Stimulated activated memory B cell treated with anti-CD40 and anti-IgM and Interleukin-4, amounts not matched to agents 10 μg/mL and 1 μg/mL and 100 μg/mL, for 72 hours (primary cell): ENCODE results near the gene BMS1.
"Not testable (repeated sequence)": the region's sequence is repeated elsewhere in the genome, so short reads cannot be mapped to it uniquely, and the experiment has no call there.

Source experiments
- ATAC-seq: fragments of 150-1000 bp; cut with Tn5 transposase; 2 replicates; pipeline ENCODE4 v1.10.0; 2021
- H3K27ac Mint-ChIP-seq: one replicate; pipeline ENCODE4 v1.8.0; 2022; ENCODE audit warnings: mild to moderate bottlenecking, mixed read lengths
- H3K27me3 Mint-ChIP-seq: one replicate; pipeline ENCODE4 v1.8.0; 2022; ENCODE audit warnings: mixed read lengths
- H3K36me3 Mint-ChIP-seq: one replicate; pipeline ENCODE4 v1.8.0; 2022; ENCODE audit warnings: mixed read lengths
- H3K4me1 Mint-ChIP-seq: one replicate; pipeline ENCODE4 v1.8.0; 2022; ENCODE audit warnings: mixed read lengths
- H3K4me3 Mint-ChIP-seq: one replicate; pipeline ENCODE4 v1.8.0; 2022; ENCODE audit warnings: mild to moderate bottlenecking, moderate library complexity, mixed read lengths
- H3K9me3 Mint-ChIP-seq: one replicate; pipeline ENCODE4 v1.8.0; 2022; ENCODE audit warnings: mixed read lengths

Gene BMS1

DNA sequence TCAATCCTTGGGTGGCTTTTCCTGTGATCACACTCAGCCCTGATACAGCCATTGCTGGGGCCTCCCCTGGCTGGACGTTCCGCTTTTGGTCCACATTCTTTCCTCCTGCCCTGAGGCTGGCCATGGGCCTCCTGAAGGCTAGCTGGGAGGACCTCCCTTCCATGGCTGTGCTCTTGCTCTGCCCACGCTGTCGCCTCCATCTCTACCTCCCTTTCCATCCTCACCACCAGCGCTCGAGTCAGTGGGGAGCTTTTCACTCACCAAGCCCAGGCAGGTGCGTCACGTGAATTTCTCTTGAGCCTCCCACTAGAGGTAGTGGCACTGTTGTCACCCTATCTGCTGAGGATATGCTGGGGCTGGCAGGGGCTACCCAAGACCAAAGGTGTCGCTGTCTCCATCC lies 85.9 kb downstream of the BMS1 start:
- Mint-ChIP-seq H3K9me3 (no peaks in the 10 kb centered on the region), H3K27ac (no peak overlapping the region), H3K4me1 (no peaks in the 10 kb centered on the region), H3K4me3 (no peak overlapping the region), H3K36me3 (no peaks in the 10 kb centered on the region), H3K27me3 (peaks cover 35% of the 10 kb centered on the region)
- no peak for ATAC-seq

DNA sequence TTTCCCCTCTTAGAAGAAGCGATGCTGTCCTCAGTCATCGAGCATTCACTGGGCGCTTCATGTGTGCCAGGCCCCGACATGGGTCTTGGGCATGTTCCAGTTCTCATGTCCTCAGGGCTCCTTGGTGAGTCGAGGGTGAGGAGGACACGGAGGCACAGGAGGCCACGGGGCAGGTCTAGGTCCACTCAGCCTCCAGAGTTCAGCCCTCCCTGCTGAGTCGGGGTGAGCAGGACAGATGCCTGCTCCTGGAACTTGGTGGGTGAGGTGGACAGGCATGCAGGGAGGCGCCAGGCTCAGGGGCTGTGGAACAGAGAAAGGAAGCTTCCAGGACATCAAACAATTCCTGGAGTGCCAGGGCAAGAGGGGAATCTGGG lies 87.4 kb downstream of the BMS1 start:
- no peaks in the 10 kb centered on the region for H3K36me3 Mint-ChIP-seq
- peaks cover 22% of the 10 kb centered on the region for H3K27me3 Mint-ChIP-seq
- no peaks in the 10 kb centered on the region for H3K9me3 Mint-ChIP-seq
- H3K4me1 Mint-ChIP-seq: no peaks in the 10 kb centered on the region
- no peak for ATAC-seq
- no peak overlapping the region for H3K4me3 Mint-ChIP-seq
- H3K27ac Mint-ChIP-seq: no peak overlapping the region

DNA sequence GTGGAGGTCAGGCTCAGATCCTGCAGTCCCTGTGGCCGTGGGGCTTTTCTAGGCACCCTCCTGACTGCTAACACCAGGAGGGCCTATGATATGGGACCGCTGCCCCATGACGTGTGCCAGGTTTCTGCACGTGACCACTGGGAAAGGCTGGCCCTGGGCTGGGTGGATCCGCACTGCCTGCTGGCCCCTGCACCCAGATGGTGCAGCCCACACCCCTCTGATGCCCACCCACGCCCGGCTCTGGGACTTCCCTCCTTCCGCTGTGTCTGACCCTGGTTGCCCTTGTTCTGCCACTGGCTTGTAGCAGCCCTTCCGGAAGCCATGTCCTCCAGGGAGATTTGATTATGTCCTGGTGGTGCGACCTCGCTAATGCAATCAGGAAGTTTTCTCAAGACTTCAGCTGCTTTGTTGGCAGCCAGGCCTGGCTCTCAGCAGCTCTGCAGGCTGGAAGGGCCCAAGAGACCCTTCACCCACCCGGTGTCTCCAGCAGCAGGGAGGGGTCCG lies 88.6 kb downstream of the BMS1 start:
- peaks cover 14% of the 10 kb centered on the region for H3K27me3 Mint-ChIP-seq
- H3K36me3 Mint-ChIP-seq, H3K9me3 Mint-ChIP-seq, ATAC-seq, H3K4me1 Mint-ChIP-seq, H3K27ac Mint-ChIP-seq, H3K4me3 Mint-ChIP-seq: not testable (repeated sequence)

DNA sequence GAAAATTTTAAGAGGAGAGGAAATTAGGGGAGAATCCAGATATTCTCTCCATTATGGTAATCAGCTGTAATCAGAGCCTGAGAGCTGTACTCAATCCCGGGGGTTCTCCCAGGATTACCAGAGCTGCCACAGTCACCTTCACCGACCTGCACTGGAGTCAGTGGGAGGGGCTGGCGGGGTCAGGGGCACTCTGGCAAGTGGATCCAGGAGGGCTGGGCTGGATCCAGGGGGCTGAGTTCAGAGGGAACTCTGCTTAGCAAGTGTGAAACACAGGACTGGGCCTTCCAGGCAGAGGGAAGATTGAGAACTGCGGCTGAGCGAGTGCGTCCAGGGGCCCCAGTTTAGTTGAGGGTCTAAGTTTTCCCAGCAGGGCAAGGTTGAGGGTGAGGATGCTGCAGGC lies 89.2 kb downstream of the BMS1 start:
- H3K27me3 Mint-ChIP-seq: peaks cover 11% of the 10 kb centered on the region
- H3K9me3 Mint-ChIP-seq: no peaks in the 10 kb centered on the region
- H3K36me3 Mint-ChIP-seq: no peaks in the 10 kb centered on the region
- H3K4me1 Mint-ChIP-seq: no peaks in the 10 kb centered on the region
- no peak overlapping the region for H3K27ac Mint-ChIP-seq
- H3K4me3 Mint-ChIP-seq: no peak overlapping the region
- ATAC-seq: no peak

DNA sequence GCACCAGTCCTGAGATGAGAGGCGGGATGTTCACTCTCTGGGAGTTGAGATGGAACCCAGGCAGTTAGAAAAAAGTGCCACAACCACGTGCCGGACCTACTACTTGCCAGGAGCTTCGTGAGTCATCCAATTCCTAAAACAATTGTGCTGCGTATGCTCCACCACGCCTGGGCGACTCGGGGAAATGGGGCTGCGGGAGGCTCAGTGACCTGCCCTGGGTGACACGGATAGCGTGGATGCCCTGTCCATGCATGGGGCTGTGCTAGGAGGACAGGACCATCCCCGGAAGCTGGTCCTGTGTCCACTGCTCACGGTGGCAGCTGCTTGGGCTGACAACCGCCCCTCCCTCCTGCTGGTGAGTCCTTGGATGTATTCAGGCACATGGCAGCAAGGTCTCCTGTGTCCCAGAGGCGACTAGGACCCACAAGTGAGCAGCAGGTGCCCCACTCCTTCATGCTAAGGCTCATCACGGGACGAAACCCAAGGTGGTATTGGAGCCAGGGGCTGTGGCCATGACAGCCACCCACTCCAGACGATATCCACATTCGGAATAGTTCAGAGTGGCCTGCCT lies 90.4 kb downstream of the BMS1 start:
- Mint-ChIP-seq H3K27ac (no peak overlapping the region), H3K4me3 (no peak overlapping the region), H3K27me3 (no peaks in the 10 kb centered on the region), H3K36me3 (no peaks in the 10 kb centered on the region), H3K9me3 (no peaks in the 10 kb centered on the region), H3K4me1 (no peaks in the 10 kb centered on the region)
- ATAC-seq: no peak

DNA sequence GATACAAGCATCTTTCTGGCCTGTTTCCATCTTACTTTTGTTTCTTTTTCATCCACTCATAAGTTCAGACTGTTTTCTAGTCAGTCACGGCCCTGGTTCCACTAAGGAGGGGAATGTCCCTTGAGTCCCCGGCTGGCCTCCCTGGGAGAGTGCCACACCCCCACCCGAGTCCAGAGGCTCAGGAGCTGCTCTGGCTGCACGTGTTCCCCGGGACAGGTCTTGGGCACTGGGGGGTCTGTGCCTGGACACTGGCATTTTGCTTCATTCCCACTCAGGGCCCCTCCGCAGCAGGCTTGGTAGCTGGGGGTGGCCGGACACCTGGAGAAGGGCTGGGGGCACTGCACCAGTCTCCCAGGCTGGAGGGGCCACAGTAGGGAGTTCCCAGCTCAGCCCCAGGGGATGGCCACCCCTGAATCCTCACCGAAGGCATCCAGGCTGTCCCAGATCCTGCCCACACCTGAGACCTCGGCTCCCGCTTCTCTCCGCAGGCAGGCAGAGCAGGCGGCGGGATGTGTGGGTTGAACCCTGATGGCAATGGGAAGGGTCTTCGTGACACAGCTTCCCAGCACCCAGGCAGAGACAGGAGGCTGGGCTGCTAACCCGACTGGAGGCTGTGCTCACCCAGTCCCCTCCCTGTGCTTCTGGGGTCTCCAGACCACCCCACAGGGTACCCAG lies 92.3 kb downstream of the BMS1 start:
- H3K27me3 Mint-ChIP-seq: no peaks in the 10 kb centered on the region
- no peaks in the 10 kb centered on the region for H3K4me1 Mint-ChIP-seq
- H3K4me3 Mint-ChIP-seq: no peak overlapping the region
- H3K36me3 Mint-ChIP-seq: no peaks in the 10 kb centered on the region
- no peak overlapping the region for H3K27ac Mint-ChIP-seq
- no peaks in the 10 kb centered on the region for H3K9me3 Mint-ChIP-seq
- no peak for ATAC-seq

DNA sequence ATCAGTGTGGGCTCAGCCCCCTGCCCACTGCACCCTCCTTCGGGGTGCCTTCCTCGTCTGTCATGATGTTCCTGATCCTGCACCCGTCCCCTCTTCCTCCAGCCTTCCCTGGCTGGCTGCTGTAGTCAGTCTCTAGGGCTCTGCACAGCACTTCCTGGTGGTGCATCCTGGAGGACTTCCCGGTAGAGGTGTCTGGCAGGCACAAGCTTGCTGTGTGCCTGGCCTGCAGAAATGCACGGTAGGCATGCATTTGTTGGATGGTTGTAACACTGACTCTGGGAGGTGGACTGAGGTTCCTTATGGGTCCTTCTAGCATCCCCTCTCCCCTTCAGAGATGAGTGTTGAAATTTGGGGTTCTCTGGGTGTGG lies 92.8 kb downstream of the BMS1 start:
- H3K9me3 Mint-ChIP-seq: no peaks in the 10 kb centered on the region
- H3K27ac Mint-ChIP-seq: no peak overlapping the region
- no peaks in the 10 kb centered on the region for H3K27me3 Mint-ChIP-seq

DNA sequence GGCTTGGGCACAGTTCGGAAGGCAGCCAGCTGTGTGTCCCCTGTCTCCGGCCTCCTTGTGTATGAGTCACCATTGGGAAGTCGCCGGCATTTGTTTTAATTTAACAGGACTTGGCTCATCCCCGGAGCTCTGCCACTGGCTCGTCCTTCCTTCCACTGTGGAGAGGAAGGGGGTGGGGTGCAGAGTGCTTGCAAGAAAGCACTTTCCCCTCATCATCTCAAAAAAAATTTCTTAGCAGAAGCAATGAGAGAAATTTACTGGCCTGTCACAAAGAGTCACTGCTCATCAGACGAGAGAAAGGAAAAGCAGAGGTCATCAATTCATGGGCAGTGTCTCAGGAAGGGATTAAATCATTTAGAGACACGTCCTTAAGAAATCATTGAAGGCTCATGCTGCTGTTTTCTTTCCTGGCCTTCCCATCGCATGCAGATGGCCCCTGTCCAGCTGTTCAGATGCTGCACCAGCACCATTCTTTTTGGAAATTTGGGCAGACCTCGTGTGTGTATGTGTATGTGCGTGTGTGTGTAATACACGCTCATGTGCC lies 93.3 kb downstream of the BMS1 start:
- Mint-ChIP-seq H3K27ac (no peak overlapping the region), H3K36me3 (no peaks in the 10 kb centered on the region), H3K27me3 (no peaks in the 10 kb centered on the region), H3K4me3 (no peak overlapping the region), H3K4me1 (no peaks in the 10 kb centered on the region), H3K9me3 (no peaks in the 10 kb centered on the region)
- no peak for ATAC-seq

More for the DNA sequence above, 92.8 kb downstream of the BMS1 start:
- H3K4me1 Mint-ChIP-seq: no peaks in the 10 kb centered on the region
- ATAC-seq: no peak
- H3K4me3 Mint-ChIP-seq: no peak overlapping the region
- H3K36me3 Mint-ChIP-seq: no peaks in the 10 kb centered on the region

DNA sequence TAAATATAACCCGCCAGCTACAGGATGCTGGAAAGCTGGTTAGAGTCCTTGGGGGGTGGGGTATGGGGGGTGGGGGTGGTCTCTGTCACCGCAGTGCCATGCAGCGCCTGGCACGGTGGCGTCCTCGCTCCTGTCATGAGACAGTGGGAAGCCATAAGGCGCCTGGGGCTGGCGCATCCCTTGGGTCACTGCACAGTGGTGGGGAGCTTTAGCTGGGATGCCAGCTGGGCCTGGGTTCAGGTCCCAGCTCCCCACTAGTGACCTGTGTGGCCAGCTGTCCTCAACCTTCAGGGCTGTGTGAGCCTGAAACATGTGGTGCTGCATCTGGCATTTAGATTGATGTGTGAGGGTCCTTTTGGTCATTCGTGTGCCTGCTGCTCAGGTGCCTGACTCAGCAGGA lies 93.9 kb downstream of the BMS1 start:
- no peak overlapping the region for H3K4me3 Mint-ChIP-seq
- H3K36me3 Mint-ChIP-seq: no peaks in the 10 kb centered on the region
- H3K27me3 Mint-ChIP-seq: no peaks in the 10 kb centered on the region
- H3K9me3 Mint-ChIP-seq: peaks cover 4% of the 10 kb centered on the region
- no peaks in the 10 kb centered on the region for H3K4me1 Mint-ChIP-seq
- no peak for ATAC-seq
- no peak overlapping the region for H3K27ac Mint-ChIP-seq

DNA sequence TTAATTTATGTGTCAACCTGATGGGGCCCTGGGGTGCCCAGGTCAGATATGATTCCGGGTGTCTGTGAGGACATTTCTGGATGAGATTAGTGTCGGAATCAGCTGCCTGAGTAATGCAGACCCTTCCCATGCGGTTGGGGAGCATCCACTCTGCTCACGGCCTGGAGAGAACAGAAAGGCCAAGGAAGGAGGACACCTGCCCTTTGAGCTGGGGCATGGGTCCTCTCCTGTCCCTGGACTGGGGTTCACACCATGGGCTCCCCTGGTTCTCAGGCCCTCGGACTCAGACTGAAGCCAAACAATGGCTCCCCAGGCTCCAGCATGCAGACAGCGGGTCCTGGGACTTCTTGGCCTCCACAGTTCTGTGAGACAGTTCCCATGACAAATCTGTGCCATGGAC lies 94.3 kb downstream of the BMS1 start:
- Mint-ChIP-seq H3K9me3 (peaks cover 4% of the 10 kb centered on the region), H3K27ac (no peak overlapping the region), H3K36me3 (no peaks in the 10 kb centered on the region), H3K27me3 (no peaks in the 10 kb centered on the region), H3K4me3 (no peak overlapping the region), H3K4me1 (no peaks in the 10 kb centered on the region)
- no peak for ATAC-seq

DNA sequence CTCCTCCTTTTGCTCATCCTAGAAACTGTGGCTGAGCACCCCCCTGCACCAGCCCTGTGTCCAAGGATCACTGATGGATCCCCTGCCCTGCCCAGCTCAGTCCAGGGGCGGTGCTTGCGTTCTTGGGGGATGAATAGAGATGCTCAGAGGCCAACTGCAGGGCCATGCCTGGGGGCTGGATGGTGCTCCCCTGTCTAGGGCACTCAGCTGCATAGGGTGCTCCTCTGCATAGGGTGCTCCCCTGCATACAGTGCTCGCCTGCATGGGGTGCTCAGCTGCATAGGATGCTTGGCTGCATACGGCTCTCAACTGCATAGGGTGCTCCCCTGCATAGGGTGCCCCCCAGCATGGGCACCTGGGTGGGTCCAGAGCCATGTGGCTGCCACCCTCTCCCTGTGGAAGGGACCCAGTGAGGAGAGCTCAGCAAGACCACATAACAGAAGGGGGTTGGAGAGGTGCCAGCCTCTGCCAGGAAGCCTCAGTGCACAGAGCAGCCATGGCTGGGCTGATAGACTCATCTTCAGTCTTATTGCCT lies 95.0 kb downstream of the BMS1 start:
- Mint-ChIP-seq H3K27me3 (no peaks in the 10 kb centered on the region), H3K9me3 (peaks cover 10% of the 10 kb centered on the region), H3K36me3 (no peaks in the 10 kb centered on the region), H3K27ac (no peak overlapping the region), H3K4me3 (no peak overlapping the region), H3K4me1 (no peaks in the 10 kb centered on the region)
- no peak for ATAC-seq

DNA sequence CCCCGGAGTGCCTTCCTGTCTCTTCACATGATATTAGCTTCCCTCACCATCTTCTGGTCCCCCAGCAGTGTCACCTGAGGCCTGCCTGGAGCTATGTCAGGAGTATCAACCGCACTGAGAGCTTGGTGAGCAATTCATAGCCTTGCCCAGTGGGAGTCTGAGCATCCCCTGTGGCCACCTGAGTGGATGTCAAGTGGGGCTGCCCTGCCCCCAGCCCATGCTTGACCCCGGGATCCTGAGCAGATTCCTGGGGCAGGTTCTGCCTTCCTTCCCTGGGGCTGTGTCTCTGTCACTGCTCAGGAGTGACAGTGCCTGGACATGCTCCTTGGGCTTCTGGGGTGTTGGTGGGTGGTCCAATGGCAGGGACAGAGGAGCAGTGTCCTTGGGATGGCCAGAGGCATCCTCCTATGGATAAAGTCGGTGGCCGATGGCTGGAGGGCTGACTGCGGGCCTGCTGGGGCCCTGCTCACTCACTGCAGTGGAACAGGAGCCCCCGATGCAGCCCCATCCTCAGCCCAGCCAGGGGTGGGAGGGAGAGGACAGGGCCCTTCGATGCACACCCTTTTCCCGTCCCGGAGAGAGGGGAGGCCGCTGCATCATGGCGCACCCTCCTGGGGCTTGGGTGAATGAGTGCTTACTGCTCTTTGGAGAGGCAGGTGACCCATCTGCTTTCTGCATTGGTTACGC lies 95.7 kb downstream of the BMS1 start:
- Mint-ChIP-seq H3K9me3 (peaks cover 13% of the 10 kb centered on the region), H3K27me3 (no peaks in the 10 kb centered on the region), H3K27ac (no peak overlapping the region), H3K4me3 (no peak overlapping the region), H3K4me1 (no peaks in the 10 kb centered on the region), H3K36me3 (no peaks in the 10 kb centered on the region)
- no peak for ATAC-seq

DNA sequence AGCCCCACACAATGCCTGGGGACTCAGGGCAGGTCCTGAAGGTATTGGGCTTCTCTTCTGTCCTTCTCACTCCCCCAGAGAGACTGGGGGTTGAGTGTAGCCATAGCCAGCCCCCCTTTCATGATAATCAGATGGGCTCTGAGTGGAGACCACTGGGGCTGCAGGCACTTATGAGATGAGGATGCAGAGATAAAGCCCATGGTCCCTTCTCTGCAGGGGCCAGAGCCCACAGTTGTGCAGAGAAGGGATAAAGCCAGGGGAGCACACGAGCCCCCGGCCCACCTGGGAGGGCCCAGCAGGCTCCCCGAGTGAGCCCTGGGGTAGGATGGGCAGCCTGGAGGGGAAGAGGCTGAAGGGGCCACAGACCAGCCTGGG lies 96.2 kb downstream of the BMS1 start:
- peaks cover 14% of the 10 kb centered on the region for H3K9me3 Mint-ChIP-seq
- no peaks in the 10 kb centered on the region for H3K36me3 Mint-ChIP-seq
- H3K4me3 Mint-ChIP-seq: no peak overlapping the region
- no peak overlapping the region for H3K27ac Mint-ChIP-seq
- no peaks in the 10 kb centered on the region for H3K27me3 Mint-ChIP-seq
- ATAC-seq: no peak
- H3K4me1 Mint-ChIP-seq: no peaks in the 10 kb centered on the region

DNA sequence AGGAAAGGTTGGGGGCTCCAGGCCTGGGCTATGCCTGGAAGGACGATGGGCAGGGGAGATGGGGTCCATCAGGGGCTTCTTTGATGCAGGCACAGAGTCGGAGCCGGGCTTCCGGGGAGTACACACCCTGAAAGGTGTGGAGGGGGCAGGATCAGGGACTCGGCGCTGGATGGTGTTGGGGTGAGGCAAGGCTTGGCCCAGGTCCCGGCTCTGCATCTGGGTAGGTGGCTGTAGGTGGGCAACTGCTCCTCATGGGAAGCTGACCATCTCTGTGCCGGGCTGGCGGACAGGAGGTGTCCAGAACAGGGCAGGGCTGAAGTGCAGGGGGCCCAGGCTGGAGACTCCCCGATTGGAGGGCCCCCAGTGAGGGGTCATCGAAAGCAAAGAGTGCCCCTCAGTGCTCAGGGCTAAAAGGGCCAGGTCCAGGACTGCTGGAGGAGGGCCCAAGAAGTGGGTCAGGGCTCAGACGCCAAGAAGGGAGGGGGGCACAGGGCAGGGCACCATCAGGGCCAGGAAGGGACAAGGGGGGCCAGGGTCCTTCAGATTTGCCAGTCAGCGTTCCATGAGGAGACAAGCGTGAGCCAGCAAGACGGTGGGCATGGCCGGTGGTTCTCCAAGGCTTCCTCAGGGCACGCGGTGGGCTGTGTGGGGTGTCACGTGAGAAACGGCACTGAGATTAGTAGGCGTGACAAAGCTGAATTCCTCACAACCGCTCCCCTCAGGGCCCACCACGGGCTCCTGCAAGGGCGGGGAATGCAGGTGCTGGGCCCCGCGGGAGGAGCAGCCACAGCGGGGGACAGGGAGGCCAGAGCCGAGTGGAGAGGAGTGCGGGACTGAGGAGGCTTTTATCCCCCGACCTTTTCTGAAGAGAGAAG lies 97.0 kb downstream of the BMS1 start:
- ATAC-seq: no peak
- no peak overlapping the region for H3K27ac Mint-ChIP-seq
- no peaks in the 10 kb centered on the region for H3K36me3 Mint-ChIP-seq
- H3K4me3 Mint-ChIP-seq: no peak overlapping the region
- H3K4me1 Mint-ChIP-seq: no peaks in the 10 kb centered on the region
- H3K9me3 Mint-ChIP-seq: peaks cover 15% of the 10 kb centered on the region
- no peaks in the 10 kb centered on the region for H3K27me3 Mint-ChIP-seq

DNA sequence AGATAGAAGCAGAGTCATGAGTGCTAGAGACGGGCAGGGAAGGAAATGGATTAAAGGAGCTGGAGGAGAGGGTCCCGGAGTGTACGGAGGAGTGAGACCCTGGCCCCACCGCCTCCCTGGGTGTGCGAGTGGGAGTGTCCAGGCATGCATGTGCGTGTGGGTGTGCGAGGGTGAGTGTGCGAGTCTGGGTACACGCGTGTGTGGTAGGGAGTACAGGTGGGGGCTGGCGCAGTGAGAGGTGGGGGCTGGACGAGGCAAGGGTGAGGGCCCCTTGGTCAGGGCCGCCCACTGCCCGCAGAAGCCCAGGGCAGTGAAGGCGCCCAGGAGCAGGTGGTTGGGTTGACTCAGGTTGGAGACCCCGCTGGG lies 97.6 kb downstream of the BMS1 start:
- Mint-ChIP-seq H3K4me3 (no peak overlapping the region), H3K9me3 (peaks cover 15% of the 10 kb centered on the region)

More for the DNA sequence above, 97.6 kb downstream of the BMS1 start:
- ATAC-seq: no peak
- H3K27ac Mint-ChIP-seq: no peak overlapping the region
- no peaks in the 10 kb centered on the region for H3K4me1 Mint-ChIP-seq
- no peaks in the 10 kb centered on the region for H3K36me3 Mint-ChIP-seq
- H3K27me3 Mint-ChIP-seq: no peaks in the 10 kb centered on the region
